K562 (cell line): ENCODE results near the gene DYRK2. TPM values are rescaled to one million over a fixed set of nuclear protein-coding genes. Genes with fewer than 3 reads are reported as not detected.
A peak's percentile ranks its signal among the peaks of the same experiment; 100 is the strongest.

Source experiments
- ATAC-seq: fragments of 200-7000 bp; cut with Tn5 transposase; 3 replicates; pipeline ENCODE4 v1.9.1; 2020; ENCODE audit warnings: moderate library complexity
- BruUV-seq: library from RNA; stranded (reverse); fragments of 400-500 nt; replicated peaks from 2 replicates; lab custom pipeline; 2021; lab: Mats Ljungman, UMichigan
- CTCF ChIA-PET: fragments of 300-600 bp; formaldehyde crosslinking; extraction: SDS; loops from one replicate; lab custom pipeline; 2021; ENCODE audit warnings: low intra/inter-chr PET ratio; lab: Yijun Ruan, JAX
- POLR2A ChIA-PET: fragments of 300-600, 350-650 bp; sonication (Branson Sonifier 250); formaldehyde crosslinking; extraction: SDS; loops from one replicate; lab custom pipeline; 2021; ENCODE audit warnings: antibody characterized with exemption, inconsistent platforms; lab: Yijun Ruan, JAX
- DNase-seq, 4 experiments: peaks; one replicate each; pipeline versions ENCODE4 v3.0.0 to v3.0.0-alpha.2; 2011 to 2018; ENCODE audit warnings: low spot score in 3 of 4, mixed read lengths in 3 of 4; ENCODE audit errors: extremely low read depth in 1 of 4
- FAIRE-seq: peaks from 2 replicates; lab custom pipeline; 2011; peaks lifted over from hg19 to GRCh38; lab: Jason Lieb, UNC
- H2AFZ ChIP-seq: 2 replicates; pipeline ENCODE4 v1.6.0; 2011; ENCODE audit warnings: low read depth, low read length, control low read depth, inconsistent platforms
- H3K27ac ChIP-seq: fragments of 200-600 bp; 3 replicates; pipeline ENCODE4 v1.8.0; 2011; ENCODE audit warnings: low read depth, mild to moderate bottlenecking, control low read depth, inconsistent platforms, low read length, moderate library complexity, mixed read lengths; ENCODE audit errors: extremely low read depth
- H3K27me3 ChIP-seq, 2 experiments: fragments of 300-600 bp in 1 of 2; 2 replicates in 1 of 2; 3 replicates in 1 of 2; pipeline versions ENCODE4 v1.6.0 to v1.8.0; 2011; ENCODE audit warnings: inconsistent platforms in 2 of 2, low read length in 2 of 2, mild to moderate bottlenecking in 1 of 2, mixed read lengths in 1 of 2, moderate library complexity in 1 of 2; ENCODE audit not compliant: control insufficient read depth in 2 of 2, insufficient read depth in 2 of 2
- H3K36me3 ChIP-seq: fragments of 300-600 bp; 3 replicates; pipeline ENCODE4 v1.8.0; 2011; ENCODE audit warnings: mild to moderate bottlenecking, low read length, inconsistent platforms; ENCODE audit not compliant: control insufficient read depth, insufficient read depth
- H3K4me1 ChIP-seq, 2 experiments: fragments of 200-600 bp in 1 of 2; replicated peaks in 1 of 2; 2 replicates in 1 of 2; 3 replicates in 1 of 2; pipeline versions ENCODE4 v1.5.1 to v1.8.0; 2011; ENCODE audit warnings: inconsistent platforms in 2 of 2, low read length in 2 of 2, mild to moderate bottlenecking in 1 of 2, mixed read lengths in 1 of 2, moderate library complexity in 1 of 2; ENCODE audit not compliant: control insufficient read depth in 2 of 2, insufficient read depth in 2 of 2
- H3K4me2 ChIP-seq: 2 replicates; pipeline ENCODE4 v1.6.1; 2011; ENCODE audit warnings: low read length, control low read depth, inconsistent platforms, mixed read lengths; ENCODE audit not compliant: insufficient read depth
- H3K4me3 ChIP-seq: fragments of 200-600 bp; sonication (generic), shearing (Covaris generic); 2 replicates; pipeline ENCODE4 v1.5.1; 2016; ENCODE audit warnings: control low read depth, inconsistent platforms
- H3K79me2 ChIP-seq: fragments of 200-600 bp; 3 replicates; pipeline ENCODE4 v1.8.0; 2011; ENCODE audit warnings: low read length, inconsistent platforms; ENCODE audit not compliant: control insufficient read depth, insufficient read depth
- H3K9ac ChIP-seq, 2 experiments: 2 replicates each; pipeline versions ENCODE4 v1.6.0 to v1.6.1; 2011; ENCODE audit warnings: low read depth in 2 of 2, low read length in 2 of 2, control low read depth in 1 of 2, inconsistent platforms in 1 of 2, mild to moderate bottlenecking in 1 of 2, mixed read lengths in 1 of 2; ENCODE audit not compliant: insufficient read depth in 1 of 2
- H3K9me1 ChIP-seq: one replicate; pipeline ENCODE4 v1.6.0; 2011; ENCODE audit warnings: inconsistent platforms, mild to moderate bottlenecking, low read length, moderate library complexity; ENCODE audit not compliant: control insufficient read depth, insufficient read depth
- H3K9me3 ChIP-seq: replicated peaks from 2 replicates; pipeline ENCODE4 v1.5.1; 2011; ENCODE audit warnings: low read depth, low read length, inconsistent platforms; ENCODE audit not compliant: control insufficient read depth, insufficient read depth
- H4K20me1 ChIP-seq: replicated peaks from 2 replicates; pipeline ENCODE4 v1.6.1; 2011; ENCODE audit warnings: low read length, inconsistent platforms, mixed read lengths; ENCODE audit not compliant: control insufficient read depth, insufficient read depth
- SPI1 ChIP-seq: IDR thresholded peaks from 2 replicates; pipeline ENCODE4 v1.6.1; 2011; ENCODE audit warnings: low read depth, low read length, control low read depth, borderline replicate concordance
- ZNF764 ChIP-seq: fragments of 250-450 bp; sonication (Bioruptor Pico); IDR thresholded peaks from 2 replicates; pipeline ENCODE4 v1.4.0; 2020; ENCODE audit warnings: low read depth, mild to moderate bottlenecking, moderate library complexity
- WGBS: fragments of 100-300 bp; shearing (Covaris generic); methylation state at CpG from one replicate; pipeline ENCODE4 v1.1.6; 2016; ENCODE audit warnings: low coverage, mixed read lengths; ENCODE audit not compliant: insufficient coverage; ENCODE audit errors: missing lambda C conversion rate; 5-methylcytosine and 5-hydroxymethylcytosine counted together
- in situ Hi-C: fragments of 300-500 bp; cut with MboI; formaldehyde crosslinking; loops from 4 replicates; pipeline ENCODE4 v1.15.0; 2018; ENCODE audit warnings: inconsistent platforms, mixed read lengths
- intact Hi-C: fragments of 100-400 bp; cut with micrococcal nuclease; formaldehyde crosslinking; loops from 2 replicates; pipeline ENCODE4 v1.14.2; 2022
- polyA plus RNA-seq, 8 experiments: library from polyadenylated mRNA; depleted of rRNA in 4 of 8; stranded (reverse) in 5 of 8; unstranded in 3 of 8; fragments of >200 nt; fragmentation: Nextera tagmentation in 2 of 8; fragmentation: Illumina TruSeq in 1 of 8; extraction: Ambion mirVana in 2 of 8; extraction: Trizol in 1 of 8; gene quantifications; 2 replicates each; pipeline versions ENCODE4 v1.2.1 to v1.2.3, GENCODE V29; 2011 to 2014; ENCODE audit warnings: inconsistent platforms in 1 of 8, missing spikeins in 1 of 8
- total RNA-seq, 7 experiments: library from RNA; depleted of rRNA in 6 of 7; stranded (reverse); fragments of >200 nt in 6 of 7; fragmentation: Illumina TruSeq in 2 of 7; extraction: Trizol in 2 of 7; gene quantifications; 2 replicates each; pipeline versions ENCODE4 v1.2.1 to v1.2.3, GENCODE V29; 2011 to 2021; ENCODE audit warnings: low replicate concordance in 1 of 7
- TF ChIP-seq, protein P1 (sequence below): sonication (generic); formaldehyde crosslinking; IDR thresholded peaks from 2 replicates; pipeline ENCODE4 v1.8.1; 2023; ENCODE audit warnings: mild to moderate bottlenecking, missing genetic modification reagents
- TF ChIP-seq, protein P2 (sequence below), 2 experiments: fragments of 150-350 bp in 1 of 2; IDR thresholded peaks; 2 replicates each; pipeline ENCODE4 v1.6.1; 2012 to 2016; ENCODE audit warnings: low read depth in 2 of 2, low read length in 2 of 2, mild to moderate bottlenecking in 1 of 2, moderate library complexity in 1 of 2
- TF ChIP-seq, protein P3 (sequence below): fragments of 450-650 bp; formaldehyde crosslinking; conservative IDR thresholded peaks from 2 replicates; pipeline ENCODE4 v1.4.0; 2022; ENCODE audit warnings: mild to moderate bottlenecking, missing genetic modification characterization

DYRK2 gene
- total and polyA plus RNA-seq, 9 of the 15 experiments (the other 6 are each of a cell fraction or from before 2014, with no cell fraction given), result 1.7 to 15.4 (median 8.4) TPM

DNA sequence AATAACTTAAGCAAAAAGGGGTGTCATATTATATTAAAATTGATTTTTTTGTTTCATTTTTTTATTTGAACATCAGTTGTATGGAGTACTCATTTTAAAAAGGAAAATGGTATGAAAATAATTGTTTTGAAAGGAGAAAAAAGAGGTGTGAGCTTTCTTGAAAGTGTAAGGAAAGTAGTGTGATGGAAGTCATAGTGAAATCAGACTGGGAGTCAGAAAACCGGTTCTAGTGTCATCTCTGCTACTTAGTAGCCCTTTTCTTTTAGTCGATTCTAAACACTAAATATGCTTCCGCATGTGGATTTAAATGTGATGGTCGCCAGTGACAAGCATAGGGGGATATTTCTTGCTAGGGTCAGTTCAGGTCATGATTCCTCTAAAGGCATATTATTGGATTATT lies 1.8 kb upstream of the DYRK2 start:
- POLR2A ChIA-PET, result no interaction called here
- intact Hi-C loops, result no loop called here

More for the DNA sequence above, 1.8 kb upstream of the DYRK2 start:
- Histone ChIP-seq H3K9ac (no peak overlapping the region), H3K4me2 (no peak overlapping the region), H4K20me1 (0 out of 2 replicates have a peak, but pooled peaks cover 12% of the 10 kb centered on the region), H3K79me2 (peaks cover 31% of the 10 kb centered on the region), H3K9me3 (no peaks in the 10 kb centered on the region), H3K4me1 (peaks cover 23 to 32% of the 10 kb centered on the region in 2 experiments; a peak in 4 of 5 replicates), H3K27me3 (peaks cover 4% of the 10 kb centered on the region in 2 experiments; a peak in 2 of 5 replicates), H3K4me3 (no peak overlapping the region), H3K36me3 (peaks cover 8% of the 10 kb centered on the region), H3K27ac (no peak overlapping the region), H2AFZ (peak overlapping the region; percentile 99; the same call in 1 of the 2 replicates), H3K9me1 (no peaks in the 10 kb centered on the region)
- no TSS peak for BruUV-seq
- no peak for TF ChIP-seq ZNF764 (CRISPR knock-in tag)
- TF ChIP-seq, protein P1, sequence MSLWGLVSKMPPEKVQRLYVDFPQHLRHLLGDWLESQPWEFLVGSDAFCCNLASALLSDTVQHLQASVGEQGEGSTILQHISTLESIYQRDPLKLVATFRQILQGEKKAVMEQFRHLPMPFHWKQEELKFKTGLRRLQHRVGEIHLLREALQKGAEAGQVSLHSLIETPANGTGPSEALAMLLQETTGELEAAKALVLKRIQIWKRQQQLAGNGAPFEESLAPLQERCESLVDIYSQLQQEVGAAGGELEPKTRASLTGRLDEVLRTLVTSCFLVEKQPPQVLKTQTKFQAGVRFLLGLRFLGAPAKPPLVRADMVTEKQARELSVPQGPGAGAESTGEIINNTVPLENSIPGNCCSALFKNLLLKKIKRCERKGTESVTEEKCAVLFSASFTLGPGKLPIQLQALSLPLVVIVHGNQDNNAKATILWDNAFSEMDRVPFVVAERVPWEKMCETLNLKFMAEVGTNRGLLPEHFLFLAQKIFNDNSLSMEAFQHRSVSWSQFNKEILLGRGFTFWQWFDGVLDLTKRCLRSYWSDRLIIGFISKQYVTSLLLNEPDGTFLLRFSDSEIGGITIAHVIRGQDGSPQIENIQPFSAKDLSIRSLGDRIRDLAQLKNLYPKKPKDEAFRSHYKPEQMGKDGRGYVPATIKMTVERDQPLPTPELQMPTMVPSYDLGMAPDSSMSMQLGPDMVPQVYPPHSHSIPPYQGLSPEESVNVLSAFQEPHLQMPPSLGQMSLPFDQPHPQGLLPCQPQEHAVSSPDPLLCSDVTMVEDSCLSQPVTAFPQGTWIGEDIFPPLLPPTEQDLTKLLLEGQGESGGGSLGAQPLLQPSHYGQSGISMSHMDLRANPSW (CRISPR knock-in tag), result no peak
- TF ChIP-seq, protein P2, sequence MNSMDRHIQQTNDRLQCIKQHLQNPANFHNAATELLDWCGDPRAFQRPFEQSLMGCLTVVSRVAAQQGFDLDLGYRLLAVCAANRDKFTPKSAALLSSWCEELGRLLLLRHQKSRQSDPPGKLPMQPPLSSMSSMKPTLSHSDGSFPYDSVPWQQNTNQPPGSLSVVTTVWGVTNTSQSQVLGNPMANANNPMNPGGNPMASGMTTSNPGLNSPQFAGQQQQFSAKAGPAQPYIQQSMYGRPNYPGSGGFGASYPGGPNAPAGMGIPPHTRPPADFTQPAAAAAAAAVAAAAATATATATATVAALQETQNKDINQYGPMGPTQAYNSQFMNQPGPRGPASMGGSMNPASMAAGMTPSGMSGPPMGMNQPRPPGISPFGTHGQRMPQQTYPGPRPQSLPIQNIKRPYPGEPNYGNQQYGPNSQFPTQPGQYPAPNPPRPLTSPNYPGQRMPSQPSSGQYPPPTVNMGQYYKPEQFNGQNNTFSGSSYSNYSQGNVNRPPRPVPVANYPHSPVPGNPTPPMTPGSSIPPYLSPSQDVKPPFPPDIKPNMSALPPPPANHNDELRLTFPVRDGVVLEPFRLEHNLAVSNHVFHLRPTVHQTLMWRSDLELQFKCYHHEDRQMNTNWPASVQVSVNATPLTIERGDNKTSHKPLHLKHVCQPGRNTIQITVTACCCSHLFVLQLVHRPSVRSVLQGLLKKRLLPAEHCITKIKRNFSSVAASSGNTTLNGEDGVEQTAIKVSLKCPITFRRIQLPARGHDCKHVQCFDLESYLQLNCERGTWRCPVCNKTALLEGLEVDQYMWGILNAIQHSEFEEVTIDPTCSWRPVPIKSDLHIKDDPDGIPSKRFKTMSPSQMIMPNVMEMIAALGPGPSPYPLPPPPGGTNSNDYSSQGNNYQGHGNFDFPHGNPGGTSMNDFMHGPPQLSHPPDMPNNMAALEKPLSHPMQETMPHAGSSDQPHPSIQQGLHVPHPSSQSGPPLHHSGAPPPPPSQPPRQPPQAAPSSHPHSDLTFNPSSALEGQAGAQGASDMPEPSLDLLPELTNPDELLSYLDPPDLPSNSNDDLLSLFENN (IDR thresholded peaks at IDR 0.05; ENCODE audit: low read depth in 2 of 2, low read length in 2 of 2), result no peak
- TF ChIP-seq, protein P3, sequence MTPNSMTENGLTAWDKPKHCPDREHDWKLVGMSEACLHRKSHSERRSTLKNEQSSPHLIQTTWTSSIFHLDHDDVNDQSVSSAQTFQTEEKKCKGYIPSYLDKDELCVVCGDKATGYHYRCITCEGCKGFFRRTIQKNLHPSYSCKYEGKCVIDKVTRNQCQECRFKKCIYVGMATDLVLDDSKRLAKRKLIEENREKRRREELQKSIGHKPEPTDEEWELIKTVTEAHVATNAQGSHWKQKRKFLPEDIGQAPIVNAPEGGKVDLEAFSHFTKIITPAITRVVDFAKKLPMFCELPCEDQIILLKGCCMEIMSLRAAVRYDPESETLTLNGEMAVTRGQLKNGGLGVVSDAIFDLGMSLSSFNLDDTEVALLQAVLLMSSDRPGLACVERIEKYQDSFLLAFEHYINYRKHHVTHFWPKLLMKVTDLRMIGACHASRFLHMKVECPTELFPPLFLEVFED (CRISPR knock-in tag), result no peak
- TF ChIP-seq SPI1, result no peak
- CTCF ChIA-PET, result no interaction called here
- ATAC-seq, result no peak
- FAIRE-seq, result no peak
- DNase-seq, result no peak
- 70% methylated on average over 4 of the region's 4 CpGs for WGBS
- in situ Hi-C loops, result no loop called here
